ENCODE results near the gene POC5. TPM values are rescaled to one million over a fixed set of nuclear protein-coding genes. Genes with fewer than 3 reads are reported as not detected.

Gene POC5
- total RNA-seq, 3 donors from 2014 or later (not counting 1 experiment from before 2014, with no cell fraction given) = 12.4 to 16.6 (median 12.5) TPM

DNA sequence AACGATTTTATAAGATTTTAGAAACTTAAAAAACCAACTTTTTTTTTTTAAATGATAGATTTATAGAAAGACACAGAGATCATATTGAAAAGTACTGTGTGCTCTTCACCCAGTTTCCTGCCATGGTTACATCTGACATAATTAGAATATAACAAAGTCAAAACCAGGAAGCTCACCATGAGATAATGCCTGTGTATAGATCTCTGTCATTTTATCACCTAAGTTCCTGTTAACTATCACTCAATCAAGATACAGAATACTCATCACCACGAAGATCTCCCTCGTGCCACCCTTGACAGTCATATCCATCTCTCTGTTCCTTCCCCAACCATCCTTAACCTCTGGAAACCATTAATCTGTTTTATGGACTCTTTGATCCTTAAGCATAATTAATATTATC, 39.1 kb downstream of the POC5 start:
- Mint-ChIP-seq H3K4me1 (peaks cover 10 to 16% of the 10 kb centered on the region in 2 donors), H3K36me3 (peaks cover 6% of the 10 kb centered on the region), H3K27ac (peak overlapping the region; percentile 70 to 74), H3K4me3 (peak overlapping the region; percentile 68), H3K9me3 (no peaks in the 10 kb centered on the region), H3K27me3 (ENCODE audit: low read depth in 2 of 2) (no peaks in the 10 kb centered on the region)
- intact Hi-C loops (cut with micrococcal nuclease) = loop anchor here (10.0 kb wide), 1 partner anchor 163 kb away; the partner anchor contains the start of genes CERT1 and POLK
- 15% methylated on average over 2 of the region's 3 CpGs for WGBS (ENCODE audit: insufficient coverage)
- Histone ChIP-seq H3K27ac (ENCODE audit: low read length) (peak overlapping the region; percentile 33), H3K4me3 (ENCODE audit: low read length) (no peak overlapping the region), H3K27me3 (ENCODE audit: control insufficient read depth, insufficient read depth, low read length) (no peaks in the 10 kb centered on the region), H3K36me3 (ENCODE audit: control insufficient read depth, insufficient read depth, low read length) (peaks cover 11% of the 10 kb centered on the region), H3K4me1 (ENCODE audit: control insufficient read depth, insufficient read depth, low read length) (no peaks in the 10 kb centered on the region), H3K9me3 (ENCODE audit: control insufficient read depth, insufficient read depth, low read length) (no peaks in the 10 kb centered on the region)
- DNase-seq (peak in 1 of 2 donors; percentile 52), ATAC-seq (peak; percentile 77 to 87 (median 83))
- no peak for TF ChIP-seq CTCF (IDR thresholded peaks at IDR 0.05)

DNA sequence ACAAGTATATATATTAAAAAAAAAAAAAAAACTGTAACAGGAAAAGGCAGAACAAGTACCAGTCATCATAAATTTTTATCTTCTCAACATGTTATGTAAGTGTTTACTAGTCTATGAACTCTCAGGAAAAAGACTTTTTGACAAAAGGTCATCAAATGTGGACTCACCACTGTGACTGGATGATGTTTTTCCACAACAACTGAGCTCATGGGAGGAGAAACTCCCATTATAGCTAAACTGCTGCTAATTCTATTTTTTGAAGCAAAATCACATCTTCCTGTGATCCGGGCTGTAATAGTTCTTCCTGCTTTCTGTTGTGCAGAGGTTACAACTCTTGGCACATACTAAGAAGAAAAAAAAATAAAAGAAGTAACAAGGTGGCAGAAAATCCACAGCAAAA, 39.6 kb downstream of the POC5 start:
- WGBS (ENCODE audit: insufficient coverage) = 27% methylated on average over 1 of the region's 1 CpG
- peak in 1 of 3 donors; percentile 28 for ATAC-seq
- intact Hi-C loops (cut with micrococcal nuclease) = loop anchor here (10.0 kb wide), 1 partner anchor 163 kb away; the partner anchor contains the start of genes CERT1 and POLK

DNA sequence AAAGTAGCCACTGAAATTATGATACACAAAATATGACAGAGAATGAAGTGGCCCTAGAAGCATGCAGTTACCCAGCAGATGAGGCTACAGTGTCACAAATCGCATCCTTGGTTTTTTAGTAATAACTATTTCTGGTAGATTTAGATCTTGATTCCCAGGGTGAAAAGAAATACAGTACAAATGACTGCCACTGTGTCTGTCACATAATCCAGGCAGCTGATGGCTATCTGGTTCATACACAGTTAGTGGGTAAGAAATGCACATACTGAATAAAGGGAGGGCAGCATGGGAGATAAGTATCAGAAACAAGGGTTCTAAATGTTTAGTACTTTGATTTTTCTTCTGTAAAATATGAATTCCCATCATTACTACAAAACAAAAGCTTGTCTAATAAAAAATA, 41.5 kb downstream of the POC5 start:
- H3K4me1 ChIP-seq (ENCODE audit: control insufficient read depth, insufficient read depth, low read length) = no peaks in the 10 kb centered on the region
- no peak overlapping the region for H3K27ac ChIP-seq (ENCODE audit: low read length)
- H3K9me3 Mint-ChIP-seq = no peaks in the 10 kb centered on the region
- H3K27me3 Mint-ChIP-seq (ENCODE audit: low read depth in 2 of 2) = no peaks in the 10 kb centered on the region
- ATAC-seq (no peak), DNase-seq (no peak)
- H3K4me3 Mint-ChIP-seq = no peak overlapping the region
- peaks cover 17% of the 10 kb centered on the region for H3K36me3 ChIP-seq (ENCODE audit: control insufficient read depth, insufficient read depth, low read length)
- H3K27ac Mint-ChIP-seq = peak overlapping the region; percentile 39 to 66
- no peaks in the 10 kb centered on the region for H3K27me3 ChIP-seq (ENCODE audit: control insufficient read depth, insufficient read depth, low read length)
- TF ChIP-seq CTCF (IDR thresholded peaks at IDR 0.05) = no peak
- H3K36me3 Mint-ChIP-seq = peaks cover 6% of the 10 kb centered on the region
- 100% methylated on average over 1 of the region's 1 CpG for WGBS (ENCODE audit: insufficient coverage)
- no peaks in the 10 kb centered on the region for H3K9me3 ChIP-seq (ENCODE audit: control insufficient read depth, insufficient read depth, low read length)
- intact Hi-C loops (cut with micrococcal nuclease) = loop anchor here (10.0 kb wide), 1 partner anchor 161 kb away; the partner anchor contains the start of genes CERT1 and POLK
- H3K4me3 ChIP-seq (ENCODE audit: low read length) = no peak overlapping the region
- peaks cover 18% of the 10 kb centered on the region in 2 donors for H3K4me1 Mint-ChIP-seq

More for the DNA sequence above, 39.6 kb downstream of the POC5 start:
- Mint-ChIP-seq H3K4me1 (peaks cover 12 to 22% of the 10 kb centered on the region in 2 donors), H3K27ac (peak overlapping the region; percentile 70 to 74), H3K4me3 (peak overlapping the region; percentile 68), H3K36me3 (peaks cover 6% of the 10 kb centered on the region), H3K27me3 (ENCODE audit: low read depth in 2 of 2) (no peaks in the 10 kb centered on the region), H3K9me3 (no peaks in the 10 kb centered on the region)
- H3K27ac ChIP-seq (ENCODE audit: low read length) = no peak overlapping the region
- peaks cover 13% of the 10 kb centered on the region for H3K36me3 ChIP-seq (ENCODE audit: control insufficient read depth, insufficient read depth, low read length)
- H3K4me1 ChIP-seq (ENCODE audit: control insufficient read depth, insufficient read depth, low read length) = no peaks in the 10 kb centered on the region
- H3K9me3 ChIP-seq (ENCODE audit: control insufficient read depth, insufficient read depth, low read length) = no peaks in the 10 kb centered on the region
- H3K4me3 ChIP-seq (ENCODE audit: low read length) = no peak overlapping the region
- DNase-seq = peak in 1 of 2 donors; percentile 26
- no peak for TF ChIP-seq CTCF (IDR thresholded peaks at IDR 0.05)
- H3K27me3 ChIP-seq (ENCODE audit: control insufficient read depth, insufficient read depth, low read length) = no peaks in the 10 kb centered on the region

GRCh38 chr5:75672616-75673015, 44.6 kb downstream of the POC5 start:
- no peak for TF ChIP-seq CTCF (IDR thresholded peaks at IDR 0.05)
- H3K27ac Mint-ChIP-seq = peak overlapping the region; percentile 0 to 68
- peaks cover 6% of the 10 kb centered on the region for H3K36me3 Mint-ChIP-seq
- peaks cover 12% of the 10 kb centered on the region for H3K4me1 ChIP-seq (ENCODE audit: control insufficient read depth, insufficient read depth, low read length)
- H3K27ac ChIP-seq (ENCODE audit: low read length) = no peak overlapping the region
- H3K27me3 ChIP-seq (ENCODE audit: control insufficient read depth, insufficient read depth, low read length) = no peaks in the 10 kb centered on the region
- H3K36me3 ChIP-seq (ENCODE audit: control insufficient read depth, insufficient read depth, low read length) = peaks cover 17% of the 10 kb centered on the region
- no peak for DNase-seq
- intact Hi-C loops (cut with micrococcal nuclease) = loop anchor here (10.0 kb wide), 1 partner anchor 158 kb away; the partner anchor contains the start of genes CERT1 and POLK
- H3K4me1 Mint-ChIP-seq = peaks cover 28 to 34% of the 10 kb centered on the region in 2 donors
- H3K9me3 Mint-ChIP-seq = no peaks in the 10 kb centered on the region
- no peaks in the 10 kb centered on the region for H3K27me3 Mint-ChIP-seq (ENCODE audit: low read depth in 2 of 2)
- 66% methylated on average over 3 of the region's 3 CpGs for WGBS (ENCODE audit: insufficient coverage)
- no peaks in the 10 kb centered on the region for H3K9me3 ChIP-seq (ENCODE audit: control insufficient read depth, insufficient read depth, low read length)
- H3K4me3 Mint-ChIP-seq = no peak overlapping the region
- no peak for ATAC-seq
- no peak overlapping the region for H3K4me3 ChIP-seq (ENCODE audit: low read length)

All from natural killer cell (primary cell).